Neural cell (in vitro differentiated cells): Measurements from ENCODE around the gene IL17RC. TPM values are rescaled to one million over a fixed set of nuclear protein-coding genes. Genes with fewer than 3 reads are reported as not detected.

Source experiments
- H2AFZ ChIP-seq: fragments of 200-600, 300-800 bp; sonication (generic), shearing (Covaris generic); 2 replicates; pipeline ENCODE4 v1.6.0; 2014; ENCODE audit warnings: low read depth, mild to moderate bottlenecking, antibody characterized with exemption, low read length, moderate library complexity
- H3F3A ChIP-seq: fragments of 200-600 bp; shearing (Covaris generic); 2 replicates; pipeline ENCODE4 v1.6.1; 2016; ENCODE audit warnings: mild to moderate bottlenecking, moderate library complexity, mixed read lengths, antibody characterized with exemption, low read length; ENCODE audit not compliant: insufficient read depth, poor library complexity, severe bottlenecking
- H3K27ac ChIP-seq: fragments of 200-600, 300-800 bp; sonication (generic), shearing (Covaris generic); 2 replicates; pipeline ENCODE4 v1.5.1; 2014; ENCODE audit warnings: mild to moderate bottlenecking, low read length, moderate library complexity
- H3K27me3 ChIP-seq: fragments of 300-800, 200-600 bp; sonication (generic), shearing (Covaris generic); 2 replicates; pipeline ENCODE4 v1.6.0; 2014; ENCODE audit warnings: mild to moderate bottlenecking, low read depth, low read length, moderate library complexity; ENCODE audit not compliant: insufficient read depth
- H3K36me3 ChIP-seq: fragments of 300-800, 200-600 bp; sonication (generic), shearing (Covaris generic); 2 replicates; pipeline ENCODE4 v1.5.1; 2014; ENCODE audit warnings: mild to moderate bottlenecking, antibody characterized with exemption, low read length, moderate library complexity; ENCODE audit not compliant: insufficient read depth
- H3K4me2 ChIP-seq: fragments of 300-800, 200-600 bp; sonication (generic), shearing (Covaris generic); 2 replicates; pipeline ENCODE4 v1.6.0; 2014; ENCODE audit warnings: mild to moderate bottlenecking, low read length
- H3K4me3 ChIP-seq: fragments of 300-800, 200-600 bp; sonication (generic), shearing (Covaris generic); 2 replicates; pipeline ENCODE4 v1.5.1; 2014; ENCODE audit warnings: mild to moderate bottlenecking, low read length, moderate library complexity
- H3K79me2 ChIP-seq: fragments of 200-600 bp; shearing (Covaris generic); replicated peaks from 2 replicates; pipeline ENCODE4 v1.6.0; 2014; ENCODE audit warnings: mild to moderate bottlenecking, low read length, moderate library complexity; ENCODE audit not compliant: insufficient read depth
- H3K9ac ChIP-seq: fragments of 300-800, 200-600 bp; sonication (generic), shearing (Covaris generic); 2 replicates; pipeline ENCODE4 v1.6.1; 2016; ENCODE audit warnings: mild to moderate bottlenecking, low read length, mixed read lengths
- H3K9me2 ChIP-seq: fragments of 200-600 bp; shearing (Covaris generic); 2 replicates; pipeline ENCODE4 v1.6.1; 2016; ENCODE audit warnings: mild to moderate bottlenecking, low read length, mixed read lengths; ENCODE audit not compliant: insufficient read depth
- H3K9me3 ChIP-seq: fragments of 200-600, 300-800 bp; sonication (generic), shearing (Covaris generic); 2 replicates; pipeline ENCODE4 v1.6.1; 2016; ENCODE audit warnings: mild to moderate bottlenecking, mixed run types, low read length, moderate library complexity, mixed read lengths
- H4K20me1 ChIP-seq: fragments of 200-600 bp; shearing (Covaris generic); 2 replicates; pipeline ENCODE4 v1.6.1; 2016; ENCODE audit warnings: mild to moderate bottlenecking, mixed run types; ENCODE audit not compliant: insufficient read depth
- EP300 ChIP-seq: fragments of 450-650 bp; conservative IDR thresholded peaks from 2 replicates; pipeline ENCODE4 v1.6.1; 2014; ENCODE audit warnings: antibody characterized with exemption, mild to moderate bottlenecking, moderate library complexity; ENCODE audit not compliant: poor library complexity, severe bottlenecking
- EZH2 ChIP-seq: fragments of 200-600, 300-800 bp; shearing (Covaris generic), sonication (generic); IDR thresholded peaks from 2 replicates; pipeline ENCODE4 v1.6.1; 2014; ENCODE audit warnings: antibody characterized with exemption, low read length, borderline replicate concordance, mild to moderate bottlenecking; ENCODE audit not compliant: insufficient read depth, poor library complexity, severe bottlenecking
- MXI1 ChIP-seq: fragments of 450-650 bp; conservative IDR thresholded peaks from 2 replicates; pipeline ENCODE4 v1.6.1; 2014; ENCODE audit warnings: antibody characterized with exemption, mild to moderate bottlenecking; ENCODE audit not compliant: poor library complexity, severe bottlenecking
- POLR2AphosphoS5 ChIP-seq: IDR thresholded peaks from 2 replicates; pipeline ENCODE4 v1.6.1; 2012
- RAD21 ChIP-seq: fragments of 450-650 bp; conservative IDR thresholded peaks from 2 replicates; pipeline ENCODE4 v1.6.1; 2014; ENCODE audit warnings: antibody characterized with exemption, mild to moderate bottlenecking, moderate library complexity
- REST ChIP-seq: IDR thresholded peaks from 2 replicates; pipeline ENCODE4 v1.6.1; 2012; ENCODE audit warnings: borderline replicate concordance
- SMC3 ChIP-seq: fragments of 450-650 bp; conservative IDR thresholded peaks from 2 replicates; pipeline ENCODE4 v1.6.1; 2014; ENCODE audit warnings: antibody characterized with exemption, mild to moderate bottlenecking, moderate library complexity; ENCODE audit not compliant: poor library complexity
- TAF1 ChIP-seq: IDR thresholded peaks from 2 replicates; pipeline ENCODE4 v1.6.1; 2012; ENCODE audit warnings: low read depth
- polyA plus RNA-seq: library from polyadenylated mRNA; depleted of rRNA; stranded (reverse); fragments of >200 nt; gene quantifications from 2 replicates; pipeline ENCODE4 v1.2.3, GENCODE V29; 2014
- TF ChIP-seq, protein P1 (sequence below): fragments of 450-650 bp; IDR thresholded peaks from 2 replicates; pipeline ENCODE4 v1.5.1; 2014; ENCODE audit warnings: antibody characterized with exemption, mild to moderate bottlenecking, moderate library complexity; ENCODE audit not compliant: poor library complexity, severe bottlenecking

The IL17RC gene
- polyA plus RNA-seq, 1 donor from 2014 or later = not detected

GRCh38 chr3:9951962-9952805 is 35.3 kb downstream of the IL17RC start, which contains the start of gene PRRT3:
TSS of gene PRRT3 (minus strand) at chr3:9952408. CDS start at chr3:9950115, 2,293 bp downstream.
- Histone ChIP-seq H2AFZ (peak within 1 kb of the TSS; percentile 69), H3K27ac (no peak within 1 kb of the TSS), H3K4me3 (peak within 1 kb of the TSS; percentile 95)

DNA sequence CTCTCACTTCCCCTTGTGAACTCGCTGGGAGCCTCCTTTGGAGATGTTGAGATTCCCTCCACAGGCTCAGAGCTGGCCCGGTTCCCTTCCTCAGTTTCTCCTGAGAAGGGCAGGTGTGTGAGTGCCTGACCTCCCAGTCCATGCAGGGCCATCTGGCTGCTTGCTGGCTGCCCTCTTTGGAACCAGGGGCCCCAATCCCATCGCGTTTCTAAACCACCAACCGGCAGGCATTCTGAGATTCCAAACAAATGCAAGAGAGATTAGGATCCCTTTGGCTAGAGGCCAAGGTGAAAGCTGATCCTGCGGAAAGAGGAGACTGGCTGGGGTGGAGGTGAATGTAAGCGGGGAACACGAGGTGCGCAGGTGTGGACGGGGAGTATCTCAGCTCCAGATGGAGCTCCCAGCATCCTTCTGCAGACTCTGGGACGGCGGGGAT is 38.2 kb downstream of the IL17RC start:
- Histone ChIP-seq H3K4me3 (no peak overlapping the region), H3K79me2 (no peaks in the 10 kb centered on the region), H3K9me3 (no peaks in the 10 kb centered on the region), H3K36me3 (no peaks in the 10 kb centered on the region), H3K4me2 (no peak overlapping the region), H2AFZ (no peak overlapping the region), H3F3A (no peaks in the 10 kb centered on the region), H3K9ac (no peak overlapping the region), H4K20me1 (no peaks in the 10 kb centered on the region), H3K27ac (no peak overlapping the region), H3K27me3 (no peaks in the 10 kb centered on the region), H3K9me2 (no peaks in the 10 kb centered on the region)
- no peak for TF ChIP-seq RAD21
- TF ChIP-seq EZH2 = no peak
- TF ChIP-seq, protein P1, sequence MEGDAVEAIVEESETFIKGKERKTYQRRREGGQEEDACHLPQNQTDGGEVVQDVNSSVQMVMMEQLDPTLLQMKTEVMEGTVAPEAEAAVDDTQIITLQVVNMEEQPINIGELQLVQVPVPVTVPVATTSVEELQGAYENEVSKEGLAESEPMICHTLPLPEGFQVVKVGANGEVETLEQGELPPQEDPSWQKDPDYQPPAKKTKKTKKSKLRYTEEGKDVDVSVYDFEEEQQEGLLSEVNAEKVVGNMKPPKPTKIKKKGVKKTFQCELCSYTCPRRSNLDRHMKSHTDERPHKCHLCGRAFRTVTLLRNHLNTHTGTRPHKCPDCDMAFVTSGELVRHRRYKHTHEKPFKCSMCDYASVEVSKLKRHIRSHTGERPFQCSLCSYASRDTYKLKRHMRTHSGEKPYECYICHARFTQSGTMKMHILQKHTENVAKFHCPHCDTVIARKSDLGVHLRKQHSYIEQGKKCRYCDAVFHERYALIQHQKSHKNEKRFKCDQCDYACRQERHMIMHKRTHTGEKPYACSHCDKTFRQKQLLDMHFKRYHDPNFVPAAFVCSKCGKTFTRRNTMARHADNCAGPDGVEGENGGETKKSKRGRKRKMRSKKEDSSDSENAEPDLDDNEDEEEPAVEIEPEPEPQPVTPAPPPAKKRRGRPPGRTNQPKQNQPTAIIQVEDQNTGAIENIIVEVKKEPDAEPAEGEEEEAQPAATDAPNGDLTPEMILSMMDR = no peak
- TF ChIP-seq POLR2AphosphoS5 = no peak
- no peak for TF ChIP-seq MXI1
- TF ChIP-seq TAF1 = no peak
- no peak for TF ChIP-seq SMC3
- no peak for TF ChIP-seq EP300

More at GRCh38 chr3:9951962-9952805, 35.3 kb downstream of the IL17RC start, which contains the start of gene PRRT3:
- Histone ChIP-seq H3K9me2 (no peaks in the 10 kb centered on the region), H4K20me1 (no peaks in the 10 kb centered on the region), H3K27me3 (no peaks in the 10 kb centered on the region), H3K36me3 (no peaks in the 10 kb centered on the region), H3F3A (no peaks in the 10 kb centered on the region), H3K9ac (peak within 1 kb of the TSS; percentile 77), H3K9me3 (no peaks in the 10 kb centered on the region), H3K79me2 (no peaks in the 10 kb centered on the region), H3K4me2 (peak within 1 kb of the TSS; percentile 92)
- TF ChIP-seq MXI1 = peak; percentile 87
- peak; percentile 59 for TF ChIP-seq SMC3
- no peak for TF ChIP-seq REST
- TF ChIP-seq TAF1 = peak; percentile 47
- TF ChIP-seq EZH2 = no peak
- TF ChIP-seq, protein P1 = no peak
- peak; percentile 42 for TF ChIP-seq RAD21
- peak; percentile 81 for TF ChIP-seq POLR2AphosphoS5
- TF ChIP-seq EP300 = peak; percentile 54
